NCI-H2227 (cell line): ENCODE measurements around the gene C2orf92.
"Not testable (repeated sequence)": the region's sequence is repeated elsewhere in the genome, so short reads cannot be mapped to it uniquely, and the experiment has no call there.

Source experiments
- DNase-seq: peaks from one replicate; lab custom pipeline; 2025; ENCODE audit not compliant: unreplicated experiment; lab: John Stamatoyannopoulos, UW

Gene C2orf92

GRCh38 chr2:97669448-97669847 lies at the start of gene C2orf92:
TSS of gene C2orf92 (plus strand) at chr2:97669713. CDS start at chr2:97669789, 76 bp downstream.
- no peak for DNase-seq

DNA sequence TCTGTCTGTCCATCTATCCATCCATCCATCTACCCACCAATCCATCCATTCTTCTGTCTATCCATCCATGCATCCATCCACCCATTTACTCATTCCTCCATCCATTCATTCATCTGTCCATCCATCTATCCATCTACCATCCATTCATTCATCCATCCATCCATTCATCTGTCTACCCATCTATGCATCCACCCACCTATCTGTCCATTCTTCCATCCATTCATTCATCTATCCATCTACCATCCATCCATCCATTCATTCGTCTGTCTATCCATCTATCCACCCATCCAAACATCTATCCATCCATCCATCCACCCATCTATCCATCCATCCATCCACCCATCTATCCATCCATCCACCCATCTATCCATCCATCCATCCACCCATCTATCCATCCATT lies 49.0 kb upstream of the C2orf92 start:
- DNase-seq, result not testable (repeated sequence)

- DNase-seq, result not testable (repeated sequence)
These were observed 46.5 kb upstream of the C2orf92 start for GRCh38 chr2:97622976-97623375.

- DNase-seq, result not testable (repeated sequence)
These were observed 44.0 kb upstream of the C2orf92 start for GRCh38 chr2:97625354-97626048.

GRCh38 chr2:97626049-97626430 lies 43.5 kb upstream of the C2orf92 start:
- DNase-seq, result not testable (repeated sequence)

- DNase-seq, result no peak
These were observed 25.3 kb upstream of the C2orf92 start for GRCh38 chr2:97644023-97644717.

DNA sequence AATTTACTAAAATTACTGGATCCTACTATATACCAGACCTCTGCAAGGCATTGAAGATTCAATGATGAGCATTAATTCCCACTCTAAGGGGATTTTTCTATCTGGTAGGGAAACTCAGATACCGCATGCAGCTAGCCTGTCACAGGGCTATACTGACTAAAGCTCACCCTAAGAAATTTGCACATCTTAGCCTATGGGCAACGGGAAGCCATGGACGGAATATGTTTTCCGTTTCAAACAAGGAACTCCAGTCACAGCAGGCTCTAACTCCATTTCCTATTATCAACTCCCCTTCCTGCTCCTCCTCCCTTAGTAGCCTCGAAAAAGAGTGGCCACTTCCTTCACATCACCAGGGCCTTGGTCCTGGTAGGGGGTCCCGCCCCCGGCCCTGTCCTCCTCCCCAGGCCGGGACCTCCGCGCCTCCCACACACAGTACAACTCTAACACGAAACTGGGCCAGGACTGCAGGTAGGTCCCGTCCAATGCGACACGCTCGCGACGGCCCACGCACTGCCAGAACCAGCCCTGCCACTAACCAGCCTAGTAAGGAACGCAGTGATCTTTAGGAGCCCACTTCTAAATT lies 24.3 kb upstream of the C2orf92 start:
- DNase-seq, result peak; percentile 52

- DNase-seq, result peak; percentile 99
These were observed 23.6 kb upstream of the C2orf92 start, which contains the start of gene COX5B for GRCh38 chr2:97645695-97646629. TSS of gene COX5B (plus strand) at chr2:97646062. CDS start at chr2:97646087, 25 bp downstream.

DNA sequence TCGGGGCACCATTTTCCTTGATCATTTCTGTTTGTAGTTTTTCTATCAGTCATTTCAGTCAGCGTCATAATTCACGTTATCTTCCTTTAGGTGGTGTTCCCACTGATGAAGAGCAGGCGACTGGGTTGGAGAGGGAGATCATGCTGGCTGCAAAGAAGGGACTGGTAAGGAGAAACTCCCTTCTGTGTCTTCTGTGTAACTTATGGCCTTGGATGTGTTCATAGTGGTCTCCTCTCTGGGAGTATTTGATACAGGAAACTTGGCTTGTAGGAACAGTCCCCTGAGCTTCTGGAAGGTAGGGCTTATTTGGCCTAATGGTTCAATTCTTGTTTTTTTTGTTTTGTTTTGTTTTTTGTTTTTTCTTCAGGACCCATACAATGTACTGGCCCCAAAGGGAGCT lies 22.5 kb upstream of the C2orf92 start:
- no peak for DNase-seq

GRCh38 chr2:97651114-97651513 lies 18.4 kb upstream of the C2orf92 start:
- DNase-seq, result no peak

- DNase-seq, result no peak
These were observed 16.0 kb upstream of the C2orf92 start for GRCh38 chr2:97653473-97653872.

DNA sequence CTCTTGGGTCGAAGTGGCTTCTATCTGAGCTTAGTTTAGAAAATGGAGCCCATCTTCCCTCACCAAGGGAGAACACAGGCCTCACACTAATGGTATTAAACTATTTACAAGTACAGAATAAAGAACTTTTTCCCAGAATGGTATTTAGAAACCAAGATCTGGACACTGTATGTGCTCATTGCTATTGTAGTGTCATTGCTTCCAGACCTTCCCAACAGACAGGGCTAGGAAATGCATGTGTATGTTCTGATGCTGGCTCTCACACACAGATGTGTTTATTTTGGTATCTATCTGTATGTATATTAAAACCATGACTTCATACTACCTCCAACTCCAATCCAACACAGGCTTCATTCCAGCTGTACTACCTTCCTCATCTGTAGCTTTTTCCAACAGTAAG lies 15.6 kb upstream of the C2orf92 start:
- DNase-seq, result no peak

DNA sequence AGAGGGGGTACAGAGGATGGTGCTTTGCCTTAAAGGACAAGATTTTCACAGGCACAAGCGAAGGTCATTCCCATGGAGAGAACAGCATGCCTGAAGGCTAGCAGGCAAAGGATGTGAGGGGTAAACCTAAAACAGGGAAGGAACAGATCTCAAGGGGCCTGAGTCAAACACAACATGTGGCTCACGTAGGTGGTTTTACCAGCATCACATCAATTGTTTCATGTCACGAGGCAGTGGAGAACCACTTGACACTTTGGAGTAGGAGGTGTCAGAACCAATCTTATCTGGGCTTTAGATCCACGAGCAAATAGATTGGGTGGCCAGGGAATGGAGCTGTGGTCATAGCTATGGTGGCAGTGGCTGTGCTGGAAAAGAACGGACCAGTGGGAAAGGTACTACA lies 15.2 kb upstream of the C2orf92 start:
- DNase-seq, result no peak

- no peak for DNase-seq
These were observed 14.7 kb upstream of the C2orf92 start for GRCh38 chr2:97654791-97655190.

- no peak for DNase-seq
These were observed 13.3 kb upstream of the C2orf92 start for GRCh38 chr2:97656129-97656755.

DNA sequence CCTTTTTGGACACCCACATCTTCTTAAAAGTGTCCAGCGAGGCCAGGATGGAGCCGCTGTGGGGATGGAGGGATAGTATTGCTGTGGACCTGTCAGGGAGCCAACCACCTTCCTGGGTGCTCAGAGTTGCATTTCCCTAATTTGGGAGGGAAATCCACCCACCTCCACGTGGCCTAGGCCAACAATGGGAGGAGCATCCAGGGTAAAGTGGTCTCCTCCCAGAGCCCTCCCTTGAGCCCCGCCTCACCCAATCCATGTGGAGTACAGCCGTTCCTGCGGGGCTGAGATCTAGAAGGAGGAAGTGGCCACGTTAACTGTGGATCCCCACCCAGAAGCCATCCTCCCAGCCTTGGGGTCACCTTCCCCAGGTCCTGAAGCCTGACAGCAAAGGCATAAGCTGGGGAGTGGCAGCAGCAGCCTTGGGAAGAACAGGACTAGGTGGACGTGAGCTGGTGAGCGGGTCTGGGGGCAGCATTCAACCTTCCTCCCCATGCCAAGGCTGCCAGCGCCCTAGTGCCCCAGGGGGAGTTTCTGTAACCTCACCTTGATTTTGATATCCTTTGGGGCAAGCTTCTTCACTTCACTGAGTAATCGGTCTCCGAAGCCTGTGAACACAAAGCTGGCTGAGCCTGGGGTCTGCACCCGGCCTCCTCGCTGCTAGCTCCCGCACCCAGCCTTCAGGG lies 12.5 kb upstream of the C2orf92 start:
- DNase-seq, result no peak

- no peak for DNase-seq
These were observed 11.4 kb upstream of the C2orf92 start for GRCh38 chr2:97657986-97658690.

- DNase-seq, result no peak
These were observed 10.8 kb upstream of the C2orf92 start for GRCh38 chr2:97658691-97659157.
